OCI-LY1 (cell line): Measurements from ENCODE around the gene CDH23.

ENCODE experiments used
- H2AFZ ChIP-seq: fragments of 200-600 bp; sonication (generic), shearing (Covaris generic); 2 replicates; pipeline ENCODE4 v1.6.0; 2014; ENCODE audit warnings: antibody characterized with exemption, mild to moderate bottlenecking, low read length
- H3F3A ChIP-seq: fragments of 200-600 bp; sonication (generic), shearing (Covaris generic); 2 replicates; pipeline ENCODE4 v1.6.0; 2014; ENCODE audit warnings: mild to moderate bottlenecking, antibody characterized with exemption, low read length, moderate library complexity; ENCODE audit not compliant: insufficient read depth
- H3K27ac ChIP-seq: fragments of 200-600 bp; sonication (generic); 2 replicates; pipeline ENCODE4 v1.5.1; 2014; ENCODE audit warnings: low read length, mixed run types, mild to moderate bottlenecking, low read depth; ENCODE audit not compliant: poor library complexity, severe bottlenecking
- H3K27me3 ChIP-seq: fragments of 200-600 bp; sonication (generic); 2 replicates; pipeline ENCODE4 v1.6.0; 2014; ENCODE audit warnings: antibody characterized with exemption, mild to moderate bottlenecking, low read length, moderate library complexity; ENCODE audit not compliant: insufficient read depth
- H3K36me3 ChIP-seq: fragments of 200-600 bp; sonication (generic); 2 replicates; pipeline ENCODE4 v1.6.1; 2014; ENCODE audit warnings: mild to moderate bottlenecking, antibody characterized with exemption, low read length, moderate library complexity, mixed read lengths; ENCODE audit not compliant: insufficient read depth
- H3K4me1 ChIP-seq: fragments of 200-600 bp; sonication (generic); 2 replicates; pipeline ENCODE4 v1.5.1; 2014; ENCODE audit warnings: mild to moderate bottlenecking, low read length, moderate library complexity; ENCODE audit not compliant: insufficient read depth, severe bottlenecking
- H3K4me2 ChIP-seq: fragments of 200-600 bp; sonication (generic), shearing (Covaris generic); 2 replicates; pipeline ENCODE4 v1.6.1; 2014; ENCODE audit warnings: low read length
- H3K4me3 ChIP-seq: fragments of 200-600 bp; sonication (generic); 2 replicates; pipeline ENCODE4 v1.5.1; 2014; ENCODE audit warnings: low read length, low read depth, mild to moderate bottlenecking, mixed read lengths; ENCODE audit not compliant: poor library complexity, severe bottlenecking
- H3K79me2 ChIP-seq: fragments of 200-600 bp; shearing (Covaris generic); 2 replicates; pipeline ENCODE4 v1.6.1; 2016; ENCODE audit warnings: mixed run types, low read length, mixed read lengths; ENCODE audit not compliant: insufficient read depth
- H3K9ac ChIP-seq: fragments of 200-600 bp; sonication (generic), shearing (Covaris generic); 2 replicates; pipeline ENCODE4 v1.6.1; 2014; ENCODE audit warnings: mild to moderate bottlenecking, low read length, mixed read lengths
- H3K9me2 ChIP-seq: fragments of 200-600 bp; sonication (generic), shearing (Covaris generic); 2 replicates; pipeline ENCODE4 v1.6.1; 2014; ENCODE audit warnings: low read depth, mild to moderate bottlenecking, low read length, mixed read lengths
- H3K9me3 ChIP-seq: fragments of 200-600 bp; shearing (Covaris generic); 2 replicates; pipeline ENCODE4 v1.6.1; 2014; ENCODE audit warnings: low read length, mixed read lengths
- H4K20me1 ChIP-seq: fragments of 200-600 bp; sonication (generic), shearing (Covaris generic); 2 replicates; pipeline ENCODE4 v1.6.0; 2016; ENCODE audit warnings: mild to moderate bottlenecking, low read length; ENCODE audit not compliant: insufficient read depth
- CTCF ChIP-seq: fragments of 200-600 bp; sonication (generic), shearing (Covaris generic); IDR thresholded peaks from 2 replicates; pipeline ENCODE4 v1.5.1; 2017; ENCODE audit warnings: mild to moderate bottlenecking, antibody characterized with exemption, low read length, moderate library complexity, mixed read lengths
- EZH2 ChIP-seq: fragments of 200-600 bp; sonication (generic), shearing (Covaris generic); IDR thresholded peaks from 2 replicates; pipeline ENCODE4 v1.8.0; 2017; ENCODE audit warnings: borderline replicate concordance, mixed run types, mild to moderate bottlenecking, antibody characterized with exemption, low read length, moderate library complexity, mixed read lengths

The CDH23 gene

GRCh38 chr10:71618598-71618997, 221.9 kb downstream of the CDH23 start:
- Histone ChIP-seq H3K4me2 (no peak overlapping the region), H3K27me3 (peaks cover 12% of the 10 kb centered on the region; the same call in 1 of the 2 replicates), H3K36me3 (no peaks in the 10 kb centered on the region), H3K27ac (no peak overlapping the region), H3K9ac (no peak overlapping the region), H3K4me1 (peaks cover 13% of the 10 kb centered on the region), H4K20me1 (no peaks in the 10 kb centered on the region), H3K79me2 (no peaks in the 10 kb centered on the region), H3F3A (no peaks in the 10 kb centered on the region), H3K9me2 (no peaks in the 10 kb centered on the region), H3K4me3 (no peak overlapping the region), H3K9me3 (no peaks in the 10 kb centered on the region; the same call in 1 of the 2 replicates), H2AFZ (no peak overlapping the region)
- TF ChIP-seq EZH2 (no peak), CTCF (no peak)

- no peaks in the 10 kb centered on the region for H3F3A ChIP-seq
- no peak overlapping the region for H3K4me3 ChIP-seq
- H4K20me1 ChIP-seq, result no peaks in the 10 kb centered on the region
- no peak overlapping the region for H3K4me2 ChIP-seq
- H2AFZ ChIP-seq, result no peak overlapping the region
- no peaks in the 10 kb centered on the region for H3K36me3 ChIP-seq
- H3K9me2 ChIP-seq, result no peaks in the 10 kb centered on the region
- TF ChIP-seq EZH2, result no peak
- no peaks in the 10 kb centered on the region for H3K79me2 ChIP-seq
- H3K4me1 ChIP-seq, result peaks cover 13% of the 10 kb centered on the region
- peaks cover 4% of the 10 kb centered on the region; the same call in 1 of the 2 replicates for H3K27me3 ChIP-seq
- no peaks in the 10 kb centered on the region; the same call in 1 of the 2 replicates for H3K9me3 ChIP-seq
- no peak overlapping the region for H3K9ac ChIP-seq
- H3K27ac ChIP-seq, result no peak overlapping the region
These were observed 223.9 kb downstream of the CDH23 start for GRCh38 chr10:71620642-71621041.

GRCh38 chr10:71621231-71622153, 224.8 kb downstream of the CDH23 start:
- H2AFZ ChIP-seq, result no peak overlapping the region
- no peaks in the 10 kb centered on the region for H3F3A ChIP-seq
- no peaks in the 10 kb centered on the region for H3K79me2 ChIP-seq
- no peak overlapping the region for H3K27ac ChIP-seq
- H3K4me1 ChIP-seq, result peaks cover 13% of the 10 kb centered on the region
- H3K9me3 ChIP-seq, result no peaks in the 10 kb centered on the region; the same call in 1 of the 2 replicates
- H3K9me2 ChIP-seq, result no peaks in the 10 kb centered on the region
- TF ChIP-seq EZH2, result no peak
- no peak for TF ChIP-seq CTCF
- peaks cover 6% of the 10 kb centered on the region; the same call in 1 of the 2 replicates for H3K27me3 ChIP-seq
- H4K20me1 ChIP-seq, result no peaks in the 10 kb centered on the region
- peak overlapping the region; percentile 23; the same call in 1 of the 2 replicates for H3K4me2 ChIP-seq
- H3K9ac ChIP-seq, result no peak overlapping the region
- no peak overlapping the region for H3K4me3 ChIP-seq
- H3K36me3 ChIP-seq, result no peaks in the 10 kb centered on the region
